RPMI8226 (cell line): ENCODE results near the gene EVA1A.

Source experiments
- DNase-seq: peaks from one replicate; pipeline ENCODE4 v3.0.0-alpha.2; 2015

The EVA1A gene

DNA sequence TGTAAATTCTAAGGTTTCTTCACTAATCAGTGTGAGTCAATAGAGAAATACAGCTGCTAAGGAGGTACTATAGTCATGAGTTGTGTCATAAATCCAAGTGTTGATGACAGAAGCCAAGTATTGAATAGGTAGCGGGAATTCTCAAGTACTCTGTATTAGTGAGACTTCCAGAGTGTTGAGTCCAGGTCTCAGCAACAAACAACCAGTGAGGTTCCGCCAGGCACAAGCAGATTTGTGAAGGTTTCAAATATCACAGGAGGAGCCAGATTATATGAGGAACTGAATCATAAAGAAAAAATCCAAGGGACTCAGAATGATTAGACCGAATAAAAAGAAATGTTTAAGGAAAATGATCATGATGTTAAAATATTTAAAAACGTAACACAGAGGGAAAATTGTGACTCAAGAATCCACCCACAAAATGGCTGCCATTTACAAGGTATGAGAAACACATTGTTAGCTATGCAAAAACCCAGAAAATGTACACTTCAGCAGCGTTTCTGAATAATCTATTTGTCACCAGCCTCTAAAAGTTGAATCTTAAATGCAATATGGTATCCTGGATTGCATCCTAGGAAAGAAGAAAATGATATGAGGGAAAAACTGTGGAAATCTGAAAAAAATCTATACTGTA lies 27.3 kb upstream of the EVA1A start:
- DNase-seq: no peak

DNA sequence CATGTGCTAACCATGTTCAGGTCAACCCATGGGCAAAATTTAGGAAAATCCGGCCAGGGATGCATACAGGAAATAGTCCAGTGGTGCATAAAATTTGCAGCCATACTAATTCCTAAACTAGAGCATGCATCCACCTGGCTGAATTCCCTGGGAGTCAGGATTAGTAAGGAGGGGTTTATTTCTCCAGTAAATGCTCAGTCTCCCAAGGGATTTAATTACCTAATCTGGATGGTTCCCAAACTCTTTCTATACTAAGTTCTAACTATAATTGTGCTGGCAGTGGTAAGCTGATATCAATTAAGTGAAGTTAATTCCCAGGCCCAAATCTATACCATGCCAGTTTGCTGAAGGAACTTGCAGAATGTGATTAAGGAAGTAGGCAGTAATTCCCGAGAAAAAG lies 26.2 kb upstream of the EVA1A start:
- DNase-seq: no peak

DNA sequence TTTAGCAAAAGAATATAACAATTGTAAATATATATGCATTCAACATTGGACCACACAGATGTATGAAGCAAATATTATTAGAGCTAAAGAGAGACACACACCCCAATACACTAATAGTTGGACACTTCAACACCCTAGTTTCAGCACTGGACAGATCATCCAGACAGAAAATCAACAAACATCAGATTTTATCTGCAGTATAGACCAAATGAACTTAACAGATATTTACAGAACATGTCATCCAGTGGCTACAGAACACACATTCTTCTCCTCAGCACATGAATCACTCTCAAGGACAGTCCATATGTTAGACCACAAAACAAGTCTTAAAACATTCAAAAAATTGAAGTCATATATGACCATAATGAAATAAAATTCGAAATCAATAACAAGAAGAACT lies 22.1 kb upstream of the EVA1A start:
- DNase-seq: no peak

DNA sequence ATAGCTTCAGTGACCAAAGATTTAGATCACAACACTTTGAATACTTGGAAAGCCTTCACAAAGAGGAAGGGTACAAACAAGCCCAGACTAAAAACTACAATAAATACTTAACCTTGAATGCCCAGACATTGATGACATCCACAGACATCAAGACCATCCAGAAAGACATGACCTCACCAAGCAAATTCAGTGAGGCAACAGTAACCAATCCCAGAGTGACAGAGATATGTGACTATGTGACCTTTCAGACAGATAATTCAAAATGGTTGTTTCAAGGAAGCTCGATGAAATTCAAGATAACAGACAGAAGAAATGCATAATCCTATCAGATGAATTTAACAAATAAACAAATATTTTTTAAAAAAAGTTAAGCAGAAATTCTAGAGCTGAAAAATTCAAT lies 19.9 kb upstream of the EVA1A start:
- DNase-seq: no peak

DNA sequence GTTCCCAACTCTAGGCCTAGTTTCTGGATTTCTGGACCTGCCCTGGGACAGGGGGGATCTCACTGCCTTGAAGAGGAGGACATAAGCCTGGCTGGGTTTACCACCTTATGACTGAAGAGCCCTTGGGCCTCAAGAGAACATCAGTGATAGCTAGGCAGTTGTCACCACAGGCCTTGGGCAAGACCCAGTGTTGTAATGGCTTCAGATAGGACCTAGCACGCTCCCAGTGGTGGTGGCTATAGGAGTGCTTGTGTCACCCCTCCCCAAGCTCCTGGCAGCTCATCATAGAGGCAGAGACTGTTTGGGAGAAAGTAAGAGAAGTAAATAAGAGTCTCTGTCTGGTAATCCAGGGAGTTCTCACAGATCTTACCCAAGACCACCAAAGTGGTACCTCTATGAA lies 19.4 kb upstream of the EVA1A start:
- no peak for DNase-seq

DNA sequence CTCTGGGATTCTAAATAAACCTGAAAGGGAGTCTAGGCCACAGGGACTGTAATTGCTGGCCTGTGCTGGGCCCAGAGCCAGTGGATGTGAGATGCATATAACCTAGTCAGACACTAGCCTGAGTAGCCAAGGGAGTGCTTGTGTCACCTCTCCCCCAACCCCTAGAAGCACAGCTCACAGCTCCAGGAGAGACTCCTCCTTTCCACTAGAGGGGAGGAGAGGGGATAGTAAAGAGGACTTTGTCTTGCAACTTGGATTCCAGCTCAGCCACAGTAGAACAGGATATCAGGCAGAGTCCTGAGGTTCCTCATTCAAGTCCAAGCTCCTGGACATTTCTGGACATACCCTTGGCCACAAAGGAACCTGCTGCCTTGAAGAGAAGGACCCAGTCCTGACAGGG lies 18.4 kb upstream of the EVA1A start:
- DNase-seq: no peak

DNA sequence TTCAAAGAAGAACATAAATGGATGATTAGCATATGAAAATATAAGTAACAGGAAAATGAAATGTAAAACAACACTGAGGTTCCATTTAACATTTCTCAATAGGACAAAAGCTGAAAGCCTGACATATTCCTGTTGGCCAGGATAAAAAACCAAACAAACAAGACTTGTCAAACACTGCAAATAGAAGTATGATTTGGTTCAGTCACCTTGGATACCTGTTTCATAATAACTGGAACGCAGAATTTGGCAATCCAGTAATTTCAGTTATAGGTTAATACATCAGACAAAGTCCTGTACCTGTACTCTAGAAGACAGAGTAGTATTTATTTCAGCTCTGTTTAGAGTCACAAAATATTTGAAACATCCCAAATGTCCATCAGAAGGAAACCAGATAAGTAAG lies 16.5 kb upstream of the EVA1A start:
- no peak for DNase-seq

DNA sequence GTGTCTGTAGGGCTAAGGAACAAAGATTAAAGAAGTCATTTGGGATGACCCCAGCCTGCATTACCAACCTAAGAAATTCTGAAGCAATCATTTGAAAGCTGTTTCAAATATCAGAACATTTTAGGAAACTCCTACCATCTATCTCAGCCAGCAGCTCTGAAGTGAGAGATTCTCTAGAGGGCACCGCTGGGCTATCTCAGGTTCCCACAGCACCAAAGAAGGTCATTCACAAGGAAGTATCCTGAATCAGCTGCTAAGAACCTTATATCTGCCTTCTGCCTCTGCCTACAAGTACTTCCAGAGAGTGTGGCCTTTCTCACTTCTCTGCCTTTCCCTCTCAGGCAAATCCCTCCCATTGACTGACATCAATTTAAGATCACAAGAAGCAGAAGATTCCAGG lies 13.4 kb upstream of the EVA1A start:
- DNase-seq: no peak

DNA sequence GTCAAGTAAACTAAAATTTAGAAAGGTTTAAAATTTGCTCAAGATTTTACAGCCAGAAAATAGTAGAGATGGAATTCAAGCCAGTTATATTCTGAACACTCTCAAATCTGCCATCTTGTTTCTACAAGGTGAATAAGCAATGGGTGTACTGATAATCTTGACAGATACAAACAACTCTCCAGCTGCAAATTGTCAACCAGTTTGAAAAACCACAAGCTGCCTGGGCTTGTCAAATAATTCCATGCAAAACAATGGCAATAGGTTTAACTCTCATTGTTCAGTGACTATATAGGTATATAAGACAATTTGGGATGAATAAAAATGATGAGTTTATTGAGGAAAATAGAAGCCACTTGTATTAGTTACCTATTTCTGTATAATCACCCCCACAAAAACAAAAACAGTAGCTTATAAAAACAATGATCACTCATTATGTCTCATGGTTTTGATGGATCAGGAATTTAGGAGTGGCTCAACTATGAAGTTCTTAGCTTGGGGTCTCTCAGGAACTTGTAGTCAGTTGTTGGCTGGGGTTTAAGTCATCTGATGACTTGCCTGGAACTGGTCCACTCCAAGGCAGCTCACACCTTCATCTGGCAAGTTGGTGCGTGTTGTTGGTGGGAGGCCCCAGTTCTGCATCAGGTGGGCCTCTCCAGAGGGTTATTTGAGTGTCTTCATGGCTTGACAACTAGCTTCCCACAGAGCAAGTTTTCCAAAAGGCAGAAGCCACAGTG lies 12.6 kb upstream of the EVA1A start:
- no peak for DNase-seq

DNA sequence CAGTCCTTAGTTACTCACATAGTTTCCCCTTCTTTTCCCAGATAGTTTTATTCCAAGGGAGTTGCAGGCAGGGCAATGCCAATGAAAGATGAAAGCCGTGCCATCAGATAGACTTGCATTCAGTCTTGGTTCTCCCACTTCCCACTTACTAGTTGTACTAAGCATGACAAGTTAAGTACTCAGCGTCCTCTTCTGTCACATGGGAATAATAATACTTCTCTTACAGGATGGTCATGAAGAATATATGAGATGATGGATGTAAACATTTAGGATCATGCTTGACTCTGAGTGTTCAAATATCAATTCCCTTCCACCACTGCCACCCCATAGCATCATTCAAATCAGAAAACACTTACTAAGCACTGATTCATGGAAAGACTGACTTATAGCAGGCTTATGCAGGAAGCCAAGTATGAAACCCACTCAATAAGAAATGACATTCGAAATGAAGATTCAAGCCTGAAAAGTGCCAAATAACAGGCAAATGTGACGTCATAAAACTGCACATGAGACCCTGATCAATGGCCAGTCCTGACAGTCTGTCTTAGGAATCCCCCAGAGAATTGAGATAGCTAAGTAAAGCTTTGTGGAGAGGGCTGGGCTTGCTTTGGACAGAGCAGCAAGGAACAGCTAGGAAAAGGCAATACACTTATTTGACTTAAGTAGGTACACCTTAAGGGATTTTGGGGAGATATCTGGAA lies 11.1 kb upstream of the EVA1A start:
- no peak for DNase-seq

DNA sequence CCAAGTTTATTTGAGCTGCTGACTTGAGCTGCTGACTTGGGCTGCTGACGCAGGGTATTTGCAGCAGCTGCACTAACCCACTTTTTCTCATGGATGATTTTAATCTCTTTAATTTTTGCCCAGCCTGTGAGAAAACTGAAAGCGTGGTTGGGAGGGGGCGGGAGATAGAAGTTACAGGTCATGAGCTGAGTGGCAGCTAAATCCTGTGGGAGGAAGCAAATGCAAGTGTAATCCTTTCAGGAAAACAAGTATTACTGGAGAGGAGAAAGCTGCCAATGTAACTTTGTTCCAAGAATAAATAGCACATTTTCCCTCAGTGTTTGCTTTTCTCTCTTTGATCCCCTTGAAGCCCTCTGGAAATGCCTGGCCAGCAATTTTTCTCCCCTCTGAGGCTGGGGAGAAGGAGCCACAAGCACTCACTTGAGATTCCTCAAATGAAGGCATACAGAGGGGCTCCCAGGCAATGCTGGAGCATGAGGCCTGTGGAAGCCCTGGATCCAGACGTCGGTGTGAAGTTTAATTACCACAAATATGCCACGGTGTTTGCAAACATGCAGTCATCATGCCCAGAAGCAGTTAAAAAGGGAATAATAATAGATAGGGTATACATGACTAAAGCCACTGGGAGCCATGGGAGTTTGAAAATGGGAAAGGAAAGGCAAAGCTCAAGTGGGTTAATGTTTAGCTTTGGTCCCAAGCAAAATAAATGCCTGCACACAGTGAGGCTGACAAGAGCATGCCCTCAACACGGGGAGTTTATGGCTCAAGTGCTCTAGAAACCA lies 10.4 kb upstream of the EVA1A start:
- no peak for DNase-seq

DNA sequence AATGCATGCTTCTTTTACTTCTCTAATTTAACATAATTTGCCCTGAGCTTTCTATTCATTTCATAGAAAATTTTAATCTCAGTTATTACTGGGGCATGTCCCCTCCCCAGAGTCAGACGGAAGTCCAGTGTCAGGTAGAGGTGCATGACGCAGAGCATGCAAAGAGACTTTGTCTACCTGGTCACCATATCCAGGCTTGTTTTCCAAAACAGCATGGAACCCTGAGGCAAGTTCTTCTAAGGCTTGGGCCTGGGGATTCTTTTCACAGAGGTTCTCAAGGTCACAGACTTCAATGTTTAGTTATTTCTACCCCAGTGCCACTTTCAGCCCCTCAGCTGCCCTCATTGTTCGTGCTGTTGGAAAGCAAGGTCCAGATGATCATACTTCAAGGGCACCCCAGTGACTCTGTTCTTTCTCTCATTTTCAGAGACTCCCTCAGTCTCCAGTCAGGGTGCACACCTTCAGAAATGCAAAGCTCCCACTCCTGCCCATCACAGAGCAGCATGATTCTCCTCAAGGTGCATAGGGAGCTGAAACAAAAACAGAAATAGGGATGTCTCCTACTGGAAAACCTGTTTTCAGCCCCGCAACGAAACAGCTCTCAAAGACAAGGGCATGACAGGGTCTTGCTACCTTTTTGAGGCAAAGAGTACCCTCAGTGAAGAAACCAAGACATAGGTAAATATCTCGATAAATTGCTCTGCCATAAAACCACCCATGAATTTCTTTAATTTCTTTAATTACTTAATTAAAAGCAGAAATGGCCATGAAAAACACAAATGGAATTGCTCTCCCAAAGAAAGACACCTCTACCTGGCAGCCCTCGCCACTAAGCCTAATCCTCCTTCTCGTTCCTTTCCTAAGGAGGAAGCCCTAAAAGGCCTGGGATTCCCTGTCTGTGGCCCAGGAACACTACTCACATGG lies 9.5 kb upstream of the EVA1A start:
- DNase-seq: no peak

DNA sequence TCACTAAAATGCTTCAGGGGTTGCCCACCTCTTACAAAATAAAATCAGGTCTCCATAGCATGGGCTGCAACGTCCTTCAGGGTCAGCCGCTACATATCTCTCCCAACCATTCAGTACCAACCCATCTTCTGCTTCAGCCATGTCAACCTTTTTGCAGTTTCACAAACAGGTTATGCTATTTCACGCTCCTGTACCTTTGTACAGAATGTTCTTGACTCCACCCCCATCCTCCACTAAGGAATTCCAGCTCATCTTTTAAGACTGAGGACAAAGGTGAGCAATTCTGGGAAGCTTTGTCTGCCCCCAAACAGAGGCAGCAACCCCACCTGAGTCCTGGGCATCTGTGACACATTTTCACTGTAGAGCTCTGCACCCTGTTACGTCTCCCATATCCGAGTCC lies 8.8 kb upstream of the EVA1A start:
- DNase-seq: no peak

DNA sequence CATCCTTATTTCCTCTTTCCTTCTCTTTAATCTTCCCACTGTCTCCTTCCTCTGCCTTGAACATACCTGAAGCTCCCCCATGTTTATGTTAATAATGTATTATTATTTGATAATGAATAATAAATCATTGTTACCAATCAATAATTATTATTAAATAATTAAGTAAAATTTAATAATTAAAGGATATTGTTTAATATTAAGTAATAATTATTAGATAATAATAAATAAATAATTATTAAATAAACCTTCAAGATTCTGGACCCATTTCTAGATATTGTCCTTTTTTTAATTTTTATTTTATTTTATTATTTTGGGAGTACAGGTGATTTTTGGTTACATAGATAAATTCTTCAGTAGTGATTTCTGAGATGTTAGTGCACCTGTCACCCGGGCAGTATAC lies 7.4 kb upstream of the EVA1A start:
- no peak for DNase-seq

DNA sequence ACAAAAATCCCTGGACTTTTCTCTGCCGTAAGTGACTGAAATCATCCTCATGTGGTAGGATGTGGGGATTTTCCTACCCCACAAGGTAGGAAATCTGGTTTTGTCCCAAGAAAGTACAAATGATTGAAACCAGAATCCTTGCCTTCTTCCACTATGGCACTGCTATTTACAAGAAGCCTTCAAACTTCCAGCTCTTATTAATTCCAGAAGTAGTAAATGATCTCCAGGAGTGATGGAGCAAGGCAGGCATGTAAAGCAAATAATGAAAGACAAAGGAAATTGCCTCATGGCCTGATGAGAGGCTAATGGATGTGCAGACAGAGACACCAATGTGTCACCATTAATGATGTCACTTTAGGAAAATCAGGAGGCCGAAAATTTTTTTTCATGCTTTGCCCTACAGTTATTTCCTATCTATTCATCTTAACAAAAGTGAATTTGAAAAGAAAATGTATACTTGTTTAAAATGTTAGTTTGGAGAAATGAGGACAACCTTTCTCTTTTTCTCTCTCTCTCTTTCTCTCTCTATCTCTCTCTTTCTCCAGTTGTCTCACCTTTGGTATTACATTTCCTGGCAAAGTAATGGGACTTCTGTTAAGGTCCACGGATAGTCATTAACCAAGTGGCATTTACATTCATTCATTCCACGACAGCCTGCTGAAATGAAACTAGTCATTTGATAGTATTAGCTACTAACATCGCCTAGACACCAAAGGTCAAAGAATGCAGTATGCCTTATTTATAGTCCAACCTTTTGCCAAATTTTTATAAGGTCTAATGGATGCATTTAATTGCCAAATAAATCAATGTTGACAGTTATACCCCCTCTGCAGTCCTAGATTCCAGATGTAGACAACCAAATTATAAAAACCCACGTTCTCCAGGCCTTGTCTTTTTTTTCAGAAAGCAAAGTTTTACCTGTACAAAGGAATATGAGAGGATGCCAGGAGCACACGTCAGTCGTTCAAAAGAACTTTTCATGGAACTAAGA lies 5.0 kb upstream of the EVA1A start:
- no peak for DNase-seq

DNA sequence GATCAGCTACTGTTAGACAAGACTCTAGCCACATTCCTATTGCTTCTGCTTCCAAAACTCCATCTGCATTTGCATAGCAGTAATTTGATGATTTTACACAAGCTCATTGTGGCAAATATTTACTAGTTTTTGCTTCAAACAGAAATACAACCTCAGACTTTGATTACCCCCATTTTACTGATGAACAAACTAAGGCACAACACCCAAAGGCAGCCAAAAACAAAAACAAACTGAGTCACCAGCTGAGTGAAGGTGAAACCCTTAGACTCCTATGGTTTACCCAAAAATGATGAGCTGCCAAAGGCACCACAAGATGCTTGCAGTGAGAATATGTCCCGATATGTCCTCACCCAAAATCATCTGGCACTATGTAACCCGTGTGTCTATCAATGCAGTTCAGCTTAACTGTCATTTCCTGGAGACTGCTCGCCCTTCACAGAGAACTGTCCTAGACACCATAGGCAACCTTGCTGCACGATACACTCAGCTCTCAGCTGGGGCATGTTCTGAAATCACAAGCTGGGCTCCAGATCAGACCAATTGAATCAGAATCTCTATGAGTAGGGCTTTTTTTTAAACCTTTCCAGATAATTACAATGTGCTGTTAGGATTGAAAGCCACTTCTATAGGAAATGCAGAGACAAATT lies 4.1 kb upstream of the EVA1A start:
- no peak for DNase-seq

DNA sequence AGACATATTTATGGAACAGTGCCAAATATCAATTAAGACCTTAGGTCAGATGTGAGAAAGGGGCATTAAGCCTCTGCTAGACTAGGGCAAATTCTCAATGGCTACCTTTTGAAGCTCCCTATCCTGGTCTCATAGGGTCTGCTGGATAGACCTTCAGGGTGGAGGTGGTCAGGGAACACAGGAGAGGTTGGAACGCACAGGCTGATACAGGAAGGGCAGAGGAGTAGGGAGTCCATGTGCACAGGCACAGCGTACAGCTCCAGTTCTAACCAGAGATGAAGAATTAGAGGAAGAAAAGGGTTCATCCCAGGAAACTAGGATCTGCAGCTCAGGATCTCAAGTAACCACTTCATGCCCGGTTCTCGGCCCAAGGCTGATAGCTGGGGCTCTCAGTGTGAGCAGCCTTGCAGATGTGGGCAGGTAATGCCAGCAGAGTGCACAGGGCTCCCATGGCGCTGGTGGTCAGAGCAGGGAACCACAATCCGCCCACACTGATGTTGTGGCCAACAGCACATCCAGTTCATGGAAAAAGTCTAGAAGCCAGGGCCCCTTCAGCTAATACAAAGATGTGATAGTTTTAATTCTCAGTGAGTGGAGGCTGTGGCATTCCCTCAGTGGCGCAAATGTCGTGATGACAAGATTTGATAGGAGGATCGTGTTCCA lies 3.4 kb upstream of the EVA1A start:
- DNase-seq: no peak

DNA sequence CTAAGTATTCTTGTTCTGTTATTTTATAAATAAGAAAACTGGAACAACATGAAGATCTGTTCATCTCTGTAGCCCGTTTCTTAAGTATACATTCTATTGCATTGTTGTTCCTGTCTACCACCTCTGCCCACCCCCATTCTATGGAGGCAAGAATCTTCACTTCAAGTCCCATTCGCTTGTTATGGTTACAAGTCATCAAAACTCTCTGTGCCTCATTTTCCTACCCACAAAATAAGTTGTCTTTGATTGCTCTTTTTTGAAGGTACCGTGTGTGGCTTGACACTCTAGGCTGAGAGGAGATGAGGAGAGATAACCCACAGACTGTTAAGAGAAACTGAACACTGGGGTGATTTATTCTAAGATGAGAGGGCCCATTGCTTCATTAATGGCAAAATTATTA lies 2.9 kb upstream of the EVA1A start:
- no peak for DNase-seq

DNA sequence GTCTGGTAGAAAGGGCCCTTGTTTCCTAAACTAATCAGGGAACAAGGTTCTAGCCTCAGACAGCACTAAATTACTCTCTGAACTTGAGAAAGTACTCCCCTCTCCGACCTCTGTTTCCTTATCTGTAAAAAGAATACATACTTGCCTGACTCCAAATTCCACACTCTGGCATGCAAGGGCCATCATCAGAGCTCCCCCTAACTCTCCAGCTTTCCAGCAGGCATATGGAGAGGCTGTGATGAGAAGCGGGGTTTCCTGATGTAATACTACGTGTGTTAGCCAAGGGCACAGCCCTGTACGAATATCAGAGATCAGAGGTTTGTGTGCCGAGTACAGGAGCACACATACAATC lies 1.8 kb upstream of the EVA1A start:
- no peak for DNase-seq
